Ovary (tissue), 3 donors: ENCODE data around the gene NELFA.

Experiments
- CTCF ChIP-seq, 3 donors: fragments of 450-650 bp in 2 of 3; fragments of 200-600 bp in 1 of 3; IDR thresholded peaks; one replicate each; pipeline versions ENCODE4 v1.5.1 to v1.8.0; 2016 to 2022; ENCODE audit warnings: antibody characterized with exemption in 3 of 3, mild to moderate bottlenecking in 1 of 3
- EP300 ChIP-seq: sonication (generic); formaldehyde crosslinking; IDR thresholded peaks from one replicate; pipeline ENCODE4 v1.6.1; 2017; ENCODE audit warnings: antibody characterized with exemption
- POLR2A ChIP-seq: fragments of 450-650 bp; IDR thresholded peaks from one replicate; pipeline ENCODE4 v1.6.1; 2017; ENCODE audit warnings: antibody characterized with exemption, mild to moderate bottlenecking, moderate library complexity
- donor health status: DM: no; HTN: no; CAD: no.

- no peak for TF ChIP-seq CTCF (IDR thresholded peaks at IDR 0.05)
- TF ChIP-seq POLR2A: no peak
- TF ChIP-seq EP300: no peak
Observed at GRCh38 chr4:1962980-1963379, 45.8 kb downstream of the NELFA start.
